Endothelial cell of umbilical vein (primary cell): ENCODE data around the gene ENOPH1. TPM values are rescaled to one million over a fixed set of nuclear protein-coding genes. Genes with fewer than 3 reads are reported as not detected.

Experiments
- BruUV-seq: library from RNA; stranded (reverse); fragments of 400-500 nt; replicated peaks from 2 replicates; lab custom pipeline; 2021; lab: Mats Ljungman, UMichigan
- CTCF ChIA-PET: fragments of 300-600, 350-600 bp; sonication (Branson Sonifier 250); formaldehyde crosslinking; loops from one replicate; lab custom pipeline; 2021; ENCODE audit warnings: antibody characterized with exemption, inconsistent platforms; lab: Charles Lee
- POLR2A ChIA-PET: fragments of 300-600, 350-600 bp; sonication (Branson Sonifier 250); formaldehyde crosslinking; loops from one replicate; lab custom pipeline; 2021; ENCODE audit warnings: antibody characterized with exemption, inconsistent platforms; lab: Charles Lee
- DNase-seq: peaks from one replicate; pipeline ENCODE4 v3.0.0-alpha.2; 2011; ENCODE audit warnings: low read depth, low spot score
- FAIRE-seq: peaks from 2 replicates; lab custom pipeline; 2011; peaks lifted over from hg19 to GRCh38; lab: Jason Lieb, UNC
- H2AFZ ChIP-seq: 2 replicates; pipeline ENCODE4 v1.6.0; 2012; ENCODE audit warnings: low read depth, low read length, control low read depth, inconsistent platforms
- H3K27ac ChIP-seq: 2 replicates; pipeline ENCODE4 v1.5.1; 2011; ENCODE audit warnings: low read depth, mild to moderate bottlenecking, control low read depth, low read length, moderate library complexity; ENCODE audit not compliant: insufficient read depth
- H3K27me3 ChIP-seq, 2 experiments: 2 replicates each; pipeline versions ENCODE4 v1.6.0 to v1.6.1; 2011; ENCODE audit warnings: low read length in 2 of 2, mixed read lengths in 1 of 2; ENCODE audit not compliant: control insufficient read depth in 2 of 2, insufficient read depth in 2 of 2
- H3K36me3 ChIP-seq, 2 experiments: 2 replicates in 1 of 2; 3 replicates in 1 of 2; pipeline ENCODE4 v1.5.1; 2011; ENCODE audit warnings: low read length in 2 of 2, mild to moderate bottlenecking in 1 of 2, moderate library complexity in 1 of 2; ENCODE audit not compliant: control insufficient read depth in 2 of 2, insufficient read depth in 2 of 2; ENCODE audit errors: extremely low read depth in 1 of 2
- H3K4me1 ChIP-seq: 3 replicates; pipeline ENCODE4 v1.5.1; 2011; ENCODE audit warnings: mild to moderate bottlenecking, low read length; ENCODE audit not compliant: control insufficient read depth, insufficient read depth; ENCODE audit errors: extremely low read depth
- H3K4me2 ChIP-seq: 2 replicates; pipeline ENCODE4 v1.6.1; 2011; ENCODE audit warnings: low read length, control low read depth, mixed read lengths; ENCODE audit not compliant: insufficient read depth
- H3K4me3 ChIP-seq, 3 experiments: fragments of 200-600 bp in 1 of 3; sonication (generic), shearing (Covaris generic) in 1 of 3; replicated peaks in 1 of 3; 2 replicates each; pipeline ENCODE4 v1.5.1; 2011 to 2016; ENCODE audit warnings: control low read depth in 3 of 3, low read length in 3 of 3, mild to moderate bottlenecking in 2 of 3, inconsistent platforms in 1 of 3, low read depth in 1 of 3, moderate library complexity in 1 of 3; ENCODE audit not compliant: insufficient read depth in 1 of 3
- H3K79me2 ChIP-seq: 2 replicates; pipeline ENCODE4 v1.6.0; 2012; ENCODE audit warnings: low read length, inconsistent platforms; ENCODE audit not compliant: control insufficient read depth, insufficient read depth
- H3K9ac ChIP-seq: replicated peaks from 2 replicates; pipeline ENCODE3; 2011; ENCODE audit warnings: low read length, control low read depth; ENCODE audit not compliant: insufficient read depth; ENCODE audit errors: extremely low read depth
- H3K9me1 ChIP-seq: replicated peaks from 3 replicates; pipeline ENCODE4 v1.6.0; 2011; ENCODE audit warnings: mild to moderate bottlenecking, low read length; ENCODE audit not compliant: control insufficient read depth, insufficient read depth; ENCODE audit errors: extremely low read depth
- H3K9me3 ChIP-seq: replicated peaks from 2 replicates; pipeline ENCODE4 v1.5.1; 2012; ENCODE audit warnings: low read length, inconsistent platforms; ENCODE audit not compliant: control insufficient read depth, insufficient read depth
- H4K20me1 ChIP-seq: replicated peaks from 2 replicates; pipeline ENCODE3; 2011; ENCODE audit warnings: mild to moderate bottlenecking, low read length; ENCODE audit not compliant: control insufficient read depth, insufficient read depth; ENCODE audit errors: extremely low read depth
- CTCF ChIP-seq, 2 donors: IDR thresholded peaks; 1 replicate in 1 of 2; 2 replicates in 1 of 2; pipeline ENCODE4 v1.5.1; 2011; ENCODE audit warnings: low read length in 2 of 2, mild to moderate bottlenecking in 2 of 2, moderate library complexity in 2 of 2, control low read depth in 1 of 2, inconsistent platforms in 1 of 2, low read depth in 1 of 2; ENCODE audit not compliant: insufficient read depth in 1 of 2; ENCODE audit errors: extremely low read depth in 1 of 2
- EZH2 ChIP-seq: IDR thresholded peaks from 2 replicates; pipeline ENCODE4 v1.6.1; 2012; ENCODE audit warnings: borderline replicate concordance, low read depth, mild to moderate bottlenecking, moderate library complexity, low read length, inconsistent platforms; ENCODE audit not compliant: severe bottlenecking
- FOS ChIP-seq: IDR thresholded peaks from 2 replicates; pipeline ENCODE4 v1.6.1; 2011; ENCODE audit warnings: mild to moderate bottlenecking, low read length, moderate library complexity, borderline replicate concordance; ENCODE audit not compliant: insufficient read depth
- GATA2 ChIP-seq: IDR thresholded peaks from 2 replicates; pipeline ENCODE4 v1.7.0; 2011; ENCODE audit warnings: low read depth, mild to moderate bottlenecking, moderate library complexity, mixed read lengths, low read length; ENCODE audit not compliant: insufficient read length, insufficient read depth
- JUN ChIP-seq: IDR thresholded peaks from 2 replicates; pipeline ENCODE4 v1.6.1; 2011; ENCODE audit warnings: borderline replicate concordance, low read depth; ENCODE audit not compliant: insufficient read length, insufficient read depth
- MAX ChIP-seq: IDR thresholded peaks from 2 replicates; pipeline ENCODE4 v1.6.1; 2011; ENCODE audit not compliant: insufficient read depth, insufficient read length
- MYC ChIP-seq: IDR thresholded peaks from one replicate; pipeline ENCODE4 v1.6.1; 2011; ENCODE audit warnings: mild to moderate bottlenecking, low read depth, low read length
- POLR2A ChIP-seq: IDR thresholded peaks from 2 replicates; pipeline ENCODE4 v1.6.1; 2012; ENCODE audit warnings: low read depth, mild to moderate bottlenecking, control low read depth, low read length
- POLR2AphosphoS5 ChIP-seq: IDR thresholded peaks from 2 replicates; pipeline ENCODE4 v1.6.1; 2012; ENCODE audit warnings: low read depth, mild to moderate bottlenecking, control low read depth, low read length, moderate library complexity; ENCODE audit not compliant: insufficient read depth
- dilution Hi-C: fragments of 300-500 bp; cut with MboI; formaldehyde crosslinking; loops from one replicate; pipeline ENCODE4 v1.15.0; 2019; ENCODE audit warnings: low sequenced_read_pairs; ENCODE audit not compliant: extremely low pct_ligation_motif_present
- intact Hi-C: fragments of 100-400 bp; cut with micrococcal nuclease; formaldehyde crosslinking; loops from one replicate; pipeline ENCODE4 v1.10.0; 2022
- polyA plus RNA-seq, 4 experiments: library from polyadenylated mRNA; depleted of rRNA in 3 of 4; stranded (reverse) in 3 of 4; unstranded in 1 of 4; fragments of >200 nt; gene quantifications; 2 replicates each; pipeline versions ENCODE4 v1.2.1 to v1.2.3, GENCODE V29; 2011 to 2012; ENCODE audit warnings: missing spikeins in 1 of 4
- total RNA-seq: library from RNA; stranded (reverse); gene quantifications from 2 replicates; pipeline ENCODE4 v1.2.3, GENCODE V29; 2021

Gene ENOPH1
- total and polyA plus RNA-seq, 2 donors (not counting 3 experiments of a cell fraction or from before 2014, with no cell fraction given), result 11.1 to 35.0 TPM

- H3K36me3 ChIP-seq, result no peaks in the 10 kb centered on the region
- H3K9me1 ChIP-seq, result no peaks in the 10 kb centered on the region
- no peaks in the 10 kb centered on the region for H3K4me1 ChIP-seq
- no peak overlapping the region for H3K4me2 ChIP-seq
- POLR2A ChIA-PET, result no interaction called here
- DNase-seq, result no peak
- no peak for FAIRE-seq
- no peak for TF ChIP-seq JUN
- TF ChIP-seq POLR2AphosphoS5, result no peak
- TF ChIP-seq FOS, result no peak
- no peak for TF ChIP-seq MAX
- TF ChIP-seq EZH2, result no peak
- no peak for TF ChIP-seq MYC
- no peak for TF ChIP-seq GATA2
- no peak for TF ChIP-seq CTCF (IDR thresholded peaks at IDR 0.05; ENCODE audit: extremely low read depth in 1 of 2, insufficient read depth in 1 of 2, low read depth in 1 of 2, low read length in 2 of 2)
- no peak for TF ChIP-seq POLR2A
- H3K27me3 ChIP-seq, result no peaks in the 10 kb centered on the region
- H3K27ac ChIP-seq, result no peak overlapping the region
- dilution Hi-C loops (no loop called here), intact Hi-C loops (no loop called here)
- H3K9me3 ChIP-seq, result no peaks in the 10 kb centered on the region
- H2AFZ ChIP-seq, result no peak overlapping the region
- no peak overlapping the region for H3K9ac ChIP-seq
- no peak overlapping the region for H3K4me3 ChIP-seq
- no peaks in the 10 kb centered on the region for H4K20me1 ChIP-seq
- no TSS peak for BruUV-seq
- CTCF ChIA-PET, result interaction anchor here (1.0 to 1.1 kb wide), 2 partner anchors 11 to 257 kb away, joined by 3 to 4 read pairs; no protein-coding TSS in a partner anchor
- no peaks in the 10 kb centered on the region for H3K79me2 ChIP-seq
Observed at GRCh38 chr4:82482387-82482786, 52.0 kb downstream of the ENOPH1 start.
